ENCODE data around the gene TLCD4. TPM values are rescaled to one million over a fixed set of nuclear protein-coding genes. Genes with fewer than 3 reads are reported as not detected.

TLCD4 gene
- total RNA-seq, 1 donor from 2014 or later = 0.10 TPM

GRCh38 chr1:95118710-95119109 lies 1.6 kb downstream of the TLCD4 start:
- peak overlapping the region; percentile 50 for H3K4me3 Mint-ChIP-seq (ENCODE audit: unreplicated experiment)
- DNase-seq = no peak
- H3K9me3 Mint-ChIP-seq (ENCODE audit: unreplicated experiment) = peaks cover 4% of the 10 kb centered on the region
- no peak overlapping the region for H3K27ac Mint-ChIP-seq (ENCODE audit: unreplicated experiment)
- no peaks in the 10 kb centered on the region for H3K36me3 Mint-ChIP-seq (ENCODE audit: unreplicated experiment)
- H3K27me3 Mint-ChIP-seq (ENCODE audit: unreplicated experiment) = peaks cover 4% of the 10 kb centered on the region
- no peaks in the 10 kb centered on the region for H3K4me1 Mint-ChIP-seq (ENCODE audit: low read depth, unreplicated experiment)
- TF ChIP-seq, protein P1, sequence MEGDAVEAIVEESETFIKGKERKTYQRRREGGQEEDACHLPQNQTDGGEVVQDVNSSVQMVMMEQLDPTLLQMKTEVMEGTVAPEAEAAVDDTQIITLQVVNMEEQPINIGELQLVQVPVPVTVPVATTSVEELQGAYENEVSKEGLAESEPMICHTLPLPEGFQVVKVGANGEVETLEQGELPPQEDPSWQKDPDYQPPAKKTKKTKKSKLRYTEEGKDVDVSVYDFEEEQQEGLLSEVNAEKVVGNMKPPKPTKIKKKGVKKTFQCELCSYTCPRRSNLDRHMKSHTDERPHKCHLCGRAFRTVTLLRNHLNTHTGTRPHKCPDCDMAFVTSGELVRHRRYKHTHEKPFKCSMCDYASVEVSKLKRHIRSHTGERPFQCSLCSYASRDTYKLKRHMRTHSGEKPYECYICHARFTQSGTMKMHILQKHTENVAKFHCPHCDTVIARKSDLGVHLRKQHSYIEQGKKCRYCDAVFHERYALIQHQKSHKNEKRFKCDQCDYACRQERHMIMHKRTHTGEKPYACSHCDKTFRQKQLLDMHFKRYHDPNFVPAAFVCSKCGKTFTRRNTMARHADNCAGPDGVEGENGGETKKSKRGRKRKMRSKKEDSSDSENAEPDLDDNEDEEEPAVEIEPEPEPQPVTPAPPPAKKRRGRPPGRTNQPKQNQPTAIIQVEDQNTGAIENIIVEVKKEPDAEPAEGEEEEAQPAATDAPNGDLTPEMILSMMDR (IDR thresholded peaks at IDR 0.05; ENCODE audit: partially characterized antibody, unreplicated experiment) = no peak

DNA sequence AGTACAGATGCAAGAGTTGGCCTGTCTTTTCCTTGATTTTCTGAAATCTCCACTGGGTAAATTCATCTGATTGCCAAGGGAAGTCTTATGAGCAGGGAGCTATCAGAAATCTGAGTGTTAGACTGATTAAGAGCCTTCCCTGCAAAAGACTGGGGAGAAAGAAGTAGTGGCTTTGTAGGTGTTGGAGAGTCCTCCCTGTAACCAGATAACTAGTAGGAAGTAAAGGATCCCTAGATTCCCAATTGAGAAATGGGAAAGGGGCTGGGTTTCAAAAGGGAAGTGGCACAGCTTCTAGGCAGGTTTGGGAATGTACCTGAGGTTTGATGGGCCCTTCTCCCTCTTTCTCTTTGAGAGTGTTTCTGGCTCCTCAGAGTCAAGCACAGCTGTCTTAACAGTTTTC lies 2.1 kb downstream of the TLCD4 start:
- DNase-seq = no peak
- TF ChIP-seq, protein P1 (IDR thresholded peaks at IDR 0.05; ENCODE audit: partially characterized antibody, unreplicated experiment) = no peak
- Mint-ChIP-seq H3K9me3 (ENCODE audit: unreplicated experiment) (peaks cover 4% of the 10 kb centered on the region), H3K27me3 (ENCODE audit: unreplicated experiment) (peaks cover 4% of the 10 kb centered on the region), H3K27ac (ENCODE audit: unreplicated experiment) (no peak overlapping the region), H3K36me3 (ENCODE audit: unreplicated experiment) (no peaks in the 10 kb centered on the region), H3K4me3 (ENCODE audit: unreplicated experiment) (no peak overlapping the region), H3K4me1 (ENCODE audit: low read depth, unreplicated experiment) (no peaks in the 10 kb centered on the region)

GRCh38 chr1:95122151-95122697 lies 5.1 kb downstream of the TLCD4 start:
- no peaks in the 10 kb centered on the region for H3K4me1 Mint-ChIP-seq (ENCODE audit: low read depth, unreplicated experiment)
- peaks cover 2% of the 10 kb centered on the region for H3K9me3 Mint-ChIP-seq (ENCODE audit: unreplicated experiment)
- peaks cover 4% of the 10 kb centered on the region for H3K27me3 Mint-ChIP-seq (ENCODE audit: unreplicated experiment)
- DNase-seq = no peak
- H3K36me3 Mint-ChIP-seq (ENCODE audit: unreplicated experiment) = no peaks in the 10 kb centered on the region
- TF ChIP-seq, protein P1 (IDR thresholded peaks at IDR 0.05; ENCODE audit: partially characterized antibody, unreplicated experiment) = no peak
- no peak overlapping the region for H3K27ac Mint-ChIP-seq (ENCODE audit: unreplicated experiment)
- H3K4me3 Mint-ChIP-seq (ENCODE audit: unreplicated experiment) = no peak overlapping the region

- no peaks in the 10 kb centered on the region for H3K36me3 Mint-ChIP-seq (ENCODE audit: unreplicated experiment)
- H3K27me3 Mint-ChIP-seq (ENCODE audit: unreplicated experiment) = peaks cover 3% of the 10 kb centered on the region
- H3K9me3 Mint-ChIP-seq (ENCODE audit: unreplicated experiment) = peaks cover 2% of the 10 kb centered on the region
- TF ChIP-seq, protein P1 (IDR thresholded peaks at IDR 0.05; ENCODE audit: partially characterized antibody, unreplicated experiment) = no peak
- no peak overlapping the region for H3K27ac Mint-ChIP-seq (ENCODE audit: unreplicated experiment)
- H3K4me3 Mint-ChIP-seq (ENCODE audit: unreplicated experiment) = no peak overlapping the region
- no peaks in the 10 kb centered on the region for H3K4me1 Mint-ChIP-seq (ENCODE audit: low read depth, unreplicated experiment)
- DNase-seq = no peak
These were observed 7.2 kb downstream of the TLCD4 start for GRCh38 chr1:95124342-95124741.

DNA sequence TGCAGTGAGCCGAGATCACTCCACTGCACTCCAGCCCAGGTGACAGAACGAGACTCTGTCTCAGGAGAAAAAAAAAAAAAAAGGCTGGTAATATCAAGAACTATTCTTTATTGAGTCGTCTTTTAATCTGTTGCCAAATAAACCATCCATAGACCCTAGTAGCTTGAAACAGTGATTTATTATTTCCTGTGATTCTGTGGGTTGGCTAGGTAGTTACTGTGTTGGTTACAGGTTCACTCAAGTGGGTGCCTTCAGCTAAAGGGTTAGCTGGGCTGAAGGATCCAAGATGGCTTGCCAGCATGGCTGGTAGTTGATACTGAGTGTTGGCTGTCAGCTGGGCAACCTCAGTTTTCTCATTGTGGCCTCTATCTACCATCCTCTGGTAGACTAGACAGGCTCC lies 9.2 kb downstream of the TLCD4 start:
- Mint-ChIP-seq H3K4me3 (ENCODE audit: unreplicated experiment) (no peak overlapping the region), H3K36me3 (ENCODE audit: unreplicated experiment) (no peaks in the 10 kb centered on the region), H3K4me1 (ENCODE audit: low read depth, unreplicated experiment) (no peaks in the 10 kb centered on the region), H3K27ac (ENCODE audit: unreplicated experiment) (no peak overlapping the region), H3K27me3 (ENCODE audit: unreplicated experiment) (no peaks in the 10 kb centered on the region), H3K9me3 (ENCODE audit: unreplicated experiment) (peaks cover 2% of the 10 kb centered on the region)
- TF ChIP-seq, protein P1 (IDR thresholded peaks at IDR 0.05; ENCODE audit: partially characterized antibody, unreplicated experiment) = no peak
- DNase-seq = no peak

Measured in glutamatergic neuron (in vitro differentiated cells).